Measurements from ENCODE around the gene OPTC. TPM values are rescaled to one million over a fixed set of nuclear protein-coding genes. Genes with fewer than 3 reads are reported as not detected.

OPTC gene
- total and polyA plus RNA-seq, 10 donors = not detected

- Histone ChIP-seq H3K4me1 (peaks cover 0 to 15% (median 1%) of the 10 kb centered on the region in 6 donors), H3K27me3 (replicated peaks in 1 of 7) (peaks cover 0 to 11% (median 0%) of the 10 kb centered on the region in 7 donors), H3K36me3 (no peaks in the 10 kb centered on the region), H3K27ac (no peak overlapping the region), H3K9me3 (no peaks in the 10 kb centered on the region), H3K4me3 (no peak overlapping the region)
- TF ChIP-seq, protein P1, sequence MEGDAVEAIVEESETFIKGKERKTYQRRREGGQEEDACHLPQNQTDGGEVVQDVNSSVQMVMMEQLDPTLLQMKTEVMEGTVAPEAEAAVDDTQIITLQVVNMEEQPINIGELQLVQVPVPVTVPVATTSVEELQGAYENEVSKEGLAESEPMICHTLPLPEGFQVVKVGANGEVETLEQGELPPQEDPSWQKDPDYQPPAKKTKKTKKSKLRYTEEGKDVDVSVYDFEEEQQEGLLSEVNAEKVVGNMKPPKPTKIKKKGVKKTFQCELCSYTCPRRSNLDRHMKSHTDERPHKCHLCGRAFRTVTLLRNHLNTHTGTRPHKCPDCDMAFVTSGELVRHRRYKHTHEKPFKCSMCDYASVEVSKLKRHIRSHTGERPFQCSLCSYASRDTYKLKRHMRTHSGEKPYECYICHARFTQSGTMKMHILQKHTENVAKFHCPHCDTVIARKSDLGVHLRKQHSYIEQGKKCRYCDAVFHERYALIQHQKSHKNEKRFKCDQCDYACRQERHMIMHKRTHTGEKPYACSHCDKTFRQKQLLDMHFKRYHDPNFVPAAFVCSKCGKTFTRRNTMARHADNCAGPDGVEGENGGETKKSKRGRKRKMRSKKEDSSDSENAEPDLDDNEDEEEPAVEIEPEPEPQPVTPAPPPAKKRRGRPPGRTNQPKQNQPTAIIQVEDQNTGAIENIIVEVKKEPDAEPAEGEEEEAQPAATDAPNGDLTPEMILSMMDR (IDR thresholded peaks at IDR 0.05 in 8 of 11, conservative IDR thresholded peaks at IDR 0.05 in 3 of 11) = no peak
- TF ChIP-seq POLR2AphosphoS5 (IDR thresholded peaks at IDR 0.05) (no peak), POLR2A (IDR thresholded peaks at IDR 0.05) (no peak)
- intact Hi-C loops (cut with DNase I; ENCODE audit: low total_unique reads) = no loop called here
- 85 to 97% (median 95%) methylated on average over 5 of the region's 5 CpGs for WGBS, 5 donors
- DNase-seq = no peak
Observed at GRCh38 chr1:203551550-203551949, 57.6 kb downstream of the OPTC start.

DNA sequence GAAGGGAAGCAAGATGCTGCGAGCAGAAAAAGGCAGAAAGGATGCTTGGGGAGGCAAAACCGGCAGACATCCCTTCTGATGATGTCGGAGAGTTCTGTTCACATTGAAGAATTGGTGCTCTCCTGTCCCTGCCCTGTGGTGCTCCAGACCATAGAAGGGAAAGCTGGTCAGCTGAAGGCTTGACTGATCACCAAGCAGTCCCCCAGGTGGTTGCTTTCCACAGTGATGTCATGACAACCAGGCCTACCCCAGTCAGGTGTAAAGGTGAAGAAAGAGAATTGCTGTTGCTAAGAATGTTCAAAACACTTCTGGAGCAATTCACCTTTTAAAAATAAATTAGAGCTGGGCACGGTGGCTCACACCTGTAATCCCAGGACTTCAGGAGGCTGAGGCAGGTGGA, 59.5 kb downstream of the OPTC start:
- TF ChIP-seq POLR2A (IDR thresholded peaks at IDR 0.05) (no peak), POLR2AphosphoS5 (IDR thresholded peaks at IDR 0.05) (no peak)
- TF ChIP-seq, protein P1 (IDR thresholded peaks at IDR 0.05 in 8 of 11, conservative IDR thresholded peaks at IDR 0.05 in 3 of 11) = no peak
- H3K4me3 ChIP-seq = no peak overlapping the region
- H3K36me3 ChIP-seq = no peaks in the 10 kb centered on the region
- 70 to 91% (median 87%) methylated on average over 4 of the region's 4 CpGs for WGBS, 5 donors
- DNase-seq = no peak
- peaks cover 0 to 29% (median 1%) of the 10 kb centered on the region in 6 donors for H3K4me1 ChIP-seq
- peaks cover 0 to 8% (median 0%) of the 10 kb centered on the region in 7 donors for H3K27me3 ChIP-seq (replicated peaks in 1 of 7)
- no peak overlapping the region for H3K27ac ChIP-seq
- intact Hi-C loops (cut with DNase I; ENCODE audit: low total_unique reads) = no loop called here
- H3K9me3 ChIP-seq = no peaks in the 10 kb centered on the region

DNA sequence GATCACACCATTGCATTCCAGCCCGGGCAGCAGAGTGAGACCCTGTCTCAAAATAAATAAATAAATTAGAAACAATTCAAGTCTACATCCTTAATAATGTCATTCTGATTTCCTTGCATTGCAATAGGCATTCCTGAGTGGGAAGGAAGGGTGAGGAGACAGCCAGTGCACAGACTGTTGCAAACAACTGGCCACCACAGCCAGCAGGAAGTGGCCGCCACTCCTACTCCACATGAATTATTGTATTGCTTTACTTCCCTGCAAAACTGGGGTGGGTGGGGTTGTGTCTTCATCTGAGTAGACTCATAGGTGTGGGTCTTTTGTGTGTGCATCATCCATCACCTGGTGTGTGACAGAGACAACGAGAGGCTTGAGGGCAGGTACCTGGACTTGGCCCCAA, 60.1 kb downstream of the OPTC start:
- WGBS, 5 donors = 69 to 91% (median 76%) methylated on average over 3 of the region's 3 CpGs
- intact Hi-C loops (cut with DNase I; ENCODE audit: low total_unique reads) = no loop called here
- no peaks in the 10 kb centered on the region for H3K36me3 ChIP-seq

GRCh38 chr1:203555076-203555475, 61.1 kb downstream of the OPTC start:
- Histone ChIP-seq H3K4me1 (peaks cover 0 to 29% (median 1%) of the 10 kb centered on the region in 6 donors), H3K27ac (no peak overlapping the region), H3K4me3 (no peak overlapping the region), H3K27me3 (replicated peaks in 1 of 7) (peaks cover 0 to 11% (median 0%) of the 10 kb centered on the region in 7 donors), H3K36me3 (no peaks in the 10 kb centered on the region), H3K9me3 (no peaks in the 10 kb centered on the region)
- intact Hi-C loops (cut with DNase I; ENCODE audit: low total_unique reads) = no loop called here
- TF ChIP-seq POLR2AphosphoS5 (IDR thresholded peaks at IDR 0.05) = no peak
- TF ChIP-seq, protein P1 (IDR thresholded peaks at IDR 0.05 in 8 of 11, conservative IDR thresholded peaks at IDR 0.05 in 3 of 11) = no peak
- no peak for TF ChIP-seq POLR2A (IDR thresholded peaks at IDR 0.05)
- WGBS, 5 donors = 69 to 83% (median 74%) methylated on average over 8 of the region's 8 CpGs
- no peak for DNase-seq

More for the DNA sequence above, 60.1 kb downstream of the OPTC start:
- DNase-seq = no peak
- Histone ChIP-seq H3K4me1 (peaks cover 0 to 29% (median 1%) of the 10 kb centered on the region in 6 donors), H3K4me3 (no peak overlapping the region), H3K27ac (no peak overlapping the region), H3K27me3 (replicated peaks in 1 of 7) (peaks cover 0 to 8% (median 0%) of the 10 kb centered on the region in 7 donors), H3K9me3 (no peaks in the 10 kb centered on the region)
- TF ChIP-seq POLR2AphosphoS5 (IDR thresholded peaks at IDR 0.05) = no peak
- TF ChIP-seq, protein P1 (IDR thresholded peaks at IDR 0.05 in 8 of 11, conservative IDR thresholded peaks at IDR 0.05 in 3 of 11) = no peak
- no peak for TF ChIP-seq POLR2A (IDR thresholded peaks at IDR 0.05)
